ENCODE data around the gene CDCA8.

CDCA8 gene

DNA sequence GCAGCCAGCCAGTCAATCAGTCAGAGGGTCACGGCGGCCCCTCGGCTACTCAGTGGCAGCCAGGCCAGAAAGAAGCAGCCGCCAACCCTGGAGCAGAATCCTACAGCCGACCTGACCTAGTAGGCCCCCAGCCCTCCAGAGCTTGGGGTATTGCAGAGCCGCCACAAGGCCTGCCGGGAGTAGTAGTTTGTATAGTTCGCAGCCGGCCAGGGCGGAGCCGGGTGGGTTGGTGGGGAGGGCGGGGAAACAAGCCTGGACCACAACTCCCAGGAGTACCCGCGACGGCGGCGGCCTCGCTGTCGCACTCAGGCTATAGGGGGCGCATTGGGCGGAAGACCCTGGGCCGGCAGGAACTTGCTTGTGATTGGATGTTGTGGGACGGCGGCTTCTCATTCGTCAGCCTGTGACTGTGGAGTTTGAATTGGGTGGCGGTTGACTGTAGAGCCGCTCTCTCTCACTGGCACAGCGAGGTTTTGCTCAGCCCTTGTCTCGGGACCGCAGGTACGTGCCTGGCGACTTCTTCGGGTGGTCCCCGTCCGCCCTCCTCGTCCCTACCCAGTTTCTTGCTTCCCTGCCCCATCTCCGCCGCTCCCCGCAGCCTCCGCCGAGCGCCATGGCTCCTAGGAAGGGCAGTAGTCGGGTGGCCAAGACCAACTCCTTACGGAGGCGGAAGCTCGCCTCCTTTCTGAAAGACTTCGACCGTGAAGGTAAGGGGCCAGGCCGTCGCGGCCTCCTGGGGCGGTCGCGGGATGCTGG is at the start of gene CDCA8:
Gene CDCA8, plus strand, starts transcription at position 439 of the 756 bp plus-strand sequence. Its CDS starts 175 bp downstream, at position 614.
- peak; percentile 94 for DNase-seq

DNA sequence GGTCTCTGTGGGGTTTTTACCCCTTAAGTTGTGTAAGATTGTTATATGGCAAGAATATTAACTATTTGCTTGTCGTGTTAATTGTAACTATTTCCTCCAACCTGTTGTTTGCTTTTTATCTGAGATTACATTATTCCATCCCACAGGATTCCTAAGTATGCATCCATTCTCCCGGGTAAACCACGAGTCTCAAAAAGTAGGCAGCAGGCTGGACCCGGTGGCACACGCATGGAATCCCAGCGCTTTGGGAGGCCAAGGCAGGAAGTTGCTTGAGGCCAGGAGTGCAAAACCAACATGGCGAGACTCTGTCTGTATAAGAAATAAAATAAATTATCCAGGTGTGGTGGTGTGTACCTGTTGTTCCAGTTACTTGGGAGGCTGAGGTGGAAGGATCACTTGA is 45.0 kb upstream of the CDCA8 start:
- DNase-seq, result no peak

DNA sequence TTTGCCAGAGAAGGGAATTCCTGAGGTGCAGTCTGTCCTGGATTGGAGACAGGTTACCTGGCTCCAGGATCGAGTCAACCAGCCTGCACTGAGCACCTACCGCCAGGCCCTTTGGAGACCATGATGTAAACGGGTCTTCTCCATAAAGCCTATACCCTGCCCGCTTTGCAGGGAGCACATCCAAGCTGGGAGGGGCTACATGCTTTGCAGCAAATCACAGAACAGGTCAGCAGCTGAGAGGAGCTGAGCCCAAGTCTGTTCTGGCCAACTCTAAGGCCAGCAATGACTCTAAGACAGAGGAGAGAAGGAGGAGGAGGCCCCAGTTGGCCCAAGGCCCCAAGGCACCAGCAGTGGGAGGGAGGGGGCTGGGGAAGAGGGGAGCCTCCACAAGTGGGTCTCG is 42.1 kb upstream of the CDCA8 start:
- no peak for DNase-seq

DNA sequence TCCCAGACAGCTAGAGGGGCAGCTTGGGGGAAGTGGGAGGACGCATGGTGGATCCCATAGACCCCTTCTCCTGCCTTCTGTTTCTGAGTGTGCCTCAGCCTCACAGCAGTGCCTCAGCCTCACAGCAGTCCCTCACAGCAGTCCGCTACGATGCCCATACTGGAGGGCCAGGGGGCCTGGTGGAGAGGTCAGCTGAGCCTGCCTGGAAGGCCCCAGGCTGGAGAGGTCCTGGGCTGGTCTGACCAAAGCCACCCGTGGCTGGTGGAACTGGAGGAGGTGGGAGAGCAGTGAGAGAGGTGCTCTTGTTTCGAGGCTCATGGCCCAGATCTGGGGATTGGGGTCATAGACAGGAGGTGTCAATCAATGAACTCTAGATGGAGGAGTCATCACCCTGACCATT is 41.6 kb upstream of the CDCA8 start:
- DNase-seq, result no peak

DNA sequence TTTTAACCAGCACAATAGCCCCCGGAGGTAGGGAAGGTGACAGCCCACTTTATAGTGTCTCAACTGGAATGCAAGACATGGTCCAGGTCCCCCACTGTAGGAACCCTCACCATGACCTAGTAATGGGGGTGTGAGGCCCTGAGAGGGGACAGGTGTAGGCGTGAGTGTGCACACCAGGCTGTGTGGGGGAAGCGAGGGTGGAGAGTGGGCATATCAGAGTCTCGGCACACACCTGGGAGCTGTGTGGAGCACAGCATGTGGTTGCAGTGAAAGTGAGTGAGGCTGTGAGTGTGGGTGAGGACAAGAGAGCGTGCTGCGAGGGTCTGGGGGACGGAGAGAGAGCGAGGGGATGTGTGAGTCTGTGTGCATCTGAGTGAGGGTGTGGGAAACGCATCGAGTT is 40.5 kb upstream of the CDCA8 start:
- DNase-seq, result no peak

DNA sequence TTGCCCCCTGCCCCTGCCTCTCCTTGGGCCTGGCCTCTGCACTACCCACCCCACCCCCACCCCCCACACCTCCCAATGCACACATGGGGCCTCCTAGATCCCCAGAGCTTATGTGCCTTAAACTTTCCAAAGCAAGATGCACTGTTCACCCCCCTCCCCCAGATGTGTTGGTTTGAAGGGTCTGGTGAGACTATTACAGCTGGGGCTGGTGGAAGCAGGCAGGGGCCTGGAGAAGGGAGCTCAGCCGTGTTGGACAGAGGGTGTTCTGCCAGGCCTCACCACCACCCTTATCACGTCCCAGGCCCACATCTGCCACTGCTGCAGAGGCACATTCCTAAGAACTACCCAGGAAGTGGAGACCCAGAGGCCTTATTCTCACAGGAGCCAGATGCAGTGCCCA is 39.3 kb upstream of the CDCA8 start:
- no peak for DNase-seq

DNA sequence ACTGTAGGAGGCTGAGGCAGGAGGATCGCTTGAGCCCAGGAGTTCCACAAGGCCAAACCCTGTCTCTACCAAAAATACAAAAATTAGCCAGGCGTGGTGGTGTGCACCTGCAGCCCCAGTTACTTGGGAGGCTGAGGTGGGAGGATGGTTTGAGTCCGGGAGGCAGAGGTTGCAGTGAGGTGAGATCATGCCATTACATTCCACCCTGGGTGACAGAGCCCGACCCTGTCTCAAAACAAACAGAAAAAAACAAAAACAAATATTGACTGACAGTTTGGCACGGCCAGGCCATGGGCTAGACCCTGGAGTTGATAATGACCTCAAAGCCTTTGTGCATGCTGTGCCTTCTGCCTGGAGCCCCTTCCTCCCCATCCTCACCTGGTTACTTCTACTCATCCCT is 38.4 kb upstream of the CDCA8 start:
- no peak for DNase-seq

DNA sequence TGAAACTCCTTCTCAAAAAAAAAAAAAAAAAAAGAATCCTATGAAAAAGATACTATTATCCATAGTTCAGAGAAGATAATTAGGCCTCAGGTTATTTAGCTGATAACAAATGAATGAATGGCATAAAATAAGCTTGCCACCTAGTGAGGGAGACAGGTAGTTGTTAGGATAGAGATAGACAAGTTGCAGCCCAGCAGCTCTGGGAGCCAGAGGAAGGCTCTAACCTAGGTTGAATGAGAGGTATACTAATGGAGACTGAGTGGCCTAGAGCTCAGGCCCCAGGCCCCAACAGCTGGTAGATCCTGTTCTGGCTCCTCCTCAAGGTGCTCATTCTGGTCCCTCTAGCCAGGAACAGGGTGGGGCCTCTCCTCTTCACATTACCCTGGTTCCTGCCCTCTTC is 37.0 kb upstream of the CDCA8 start:
- DNase-seq, result no peak

DNA sequence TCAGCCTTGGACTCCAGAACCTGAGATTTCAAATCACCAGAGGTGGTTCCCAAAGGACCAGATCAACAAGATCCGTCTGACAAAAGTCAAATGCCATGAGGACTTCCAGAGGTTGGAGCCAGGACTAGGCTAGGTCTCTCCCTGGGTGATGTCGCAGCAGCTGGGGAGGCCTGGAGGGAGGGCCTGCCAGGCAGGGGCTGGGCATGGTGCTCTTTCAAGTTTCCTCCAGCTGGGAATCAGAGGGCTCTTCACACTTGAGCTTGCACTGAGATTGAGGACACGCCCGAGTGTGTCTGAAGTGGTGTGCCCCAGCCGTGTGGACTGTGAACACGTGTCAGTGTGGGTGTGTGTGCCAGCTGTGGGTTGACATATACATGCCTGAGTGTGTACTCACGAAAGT is 36.3 kb upstream of the CDCA8 start:
- no peak for DNase-seq

DNA sequence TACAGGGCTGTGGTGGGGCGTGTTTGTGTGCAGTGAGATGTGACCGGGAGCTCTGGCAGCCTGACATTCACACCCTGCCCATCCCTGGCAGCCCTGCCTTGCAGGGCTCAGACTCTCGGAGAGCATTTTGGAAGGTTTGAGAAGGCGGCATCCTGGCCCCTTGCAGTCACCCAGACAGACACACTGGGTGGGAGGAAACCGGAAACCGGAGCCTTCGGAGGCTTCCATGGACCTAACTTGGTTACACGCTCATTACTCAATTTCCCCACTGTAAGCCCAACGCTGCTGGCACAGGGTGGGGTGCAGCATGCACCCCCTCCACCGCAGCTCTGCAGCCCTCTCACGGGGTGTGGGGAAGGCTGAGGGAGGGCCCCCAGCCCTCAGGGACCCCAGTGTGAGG is 35.4 kb upstream of the CDCA8 start:
- DNase-seq, result no peak

DNA sequence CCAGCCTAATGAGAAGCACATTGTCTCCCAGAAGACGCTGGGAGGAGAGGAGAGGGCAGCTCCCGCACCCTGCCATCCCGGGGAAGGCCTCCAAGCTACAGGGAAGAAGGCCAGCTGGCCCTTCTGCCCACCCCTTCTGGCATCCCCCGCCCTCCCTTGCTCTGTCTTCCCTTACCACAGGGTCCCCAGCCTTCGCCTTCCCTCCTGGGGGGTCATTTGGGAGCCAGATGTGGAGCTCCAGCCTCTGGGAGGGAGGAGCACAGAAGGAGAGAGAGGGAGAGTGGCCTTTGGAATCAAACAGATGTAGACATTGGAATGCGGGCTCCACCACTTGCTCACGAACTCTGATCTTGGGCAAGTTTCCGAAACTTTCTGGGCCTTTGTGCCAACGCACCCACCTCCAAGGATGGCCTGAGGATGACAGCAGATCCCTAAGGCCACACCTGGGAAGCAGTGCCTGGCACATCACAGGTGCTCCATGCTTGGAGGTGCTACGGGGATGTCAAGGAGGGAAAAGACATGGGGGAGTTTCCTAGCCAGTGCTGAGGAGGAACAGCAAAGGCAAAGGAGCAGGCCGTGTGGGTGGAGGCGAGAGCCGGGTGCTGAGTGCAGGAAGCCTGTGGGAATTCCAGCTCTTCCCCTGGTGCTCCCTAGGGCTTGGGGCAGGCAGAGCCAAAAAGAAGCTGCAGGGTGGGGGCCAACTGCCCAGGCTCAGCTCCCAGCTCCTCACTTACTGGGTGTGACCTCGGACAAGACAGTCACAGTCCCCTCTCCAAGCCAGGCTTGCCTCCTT is 34.5 kb upstream of the CDCA8 start:
- DNase-seq, result no peak

DNA sequence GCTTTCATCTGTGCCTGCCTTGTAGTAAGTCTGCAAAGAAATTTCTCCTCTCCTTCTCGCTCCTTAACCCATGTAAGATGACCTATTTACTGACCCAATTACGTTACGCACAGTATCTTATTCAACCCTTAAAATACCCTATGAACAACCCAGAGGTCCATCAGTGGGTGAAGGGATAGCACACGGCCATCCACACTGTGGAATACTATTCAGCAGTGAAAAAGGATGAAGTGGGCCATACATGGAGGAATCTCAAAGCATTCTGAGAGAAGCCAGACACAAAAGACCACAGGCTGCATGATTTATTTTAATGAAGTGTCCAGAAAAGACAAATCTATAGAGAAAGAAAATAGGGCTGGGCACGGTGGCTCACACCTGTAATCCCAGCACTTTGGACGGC is 33.8 kb upstream of the CDCA8 start:
- DNase-seq, result no peak

DNA sequence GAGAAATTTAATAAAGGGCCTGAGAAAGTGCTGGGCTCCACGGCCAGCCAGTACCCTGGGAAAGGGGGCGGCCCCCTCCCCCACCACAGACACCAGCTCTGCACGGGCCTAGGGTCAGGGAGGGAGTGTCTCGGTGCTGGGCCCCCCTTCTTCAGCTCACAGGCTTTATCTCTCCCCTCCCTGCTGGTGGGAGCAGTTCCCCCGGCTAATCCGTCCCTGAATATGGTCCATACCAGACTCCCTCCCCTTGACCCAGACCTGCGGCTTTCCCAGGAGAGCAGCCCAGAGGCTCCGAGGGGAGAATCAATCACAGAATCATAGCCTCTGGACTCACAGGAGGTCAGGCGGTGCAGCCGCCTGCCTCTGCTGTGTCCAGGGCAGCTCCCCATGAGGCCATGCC is 31.7 kb upstream of the CDCA8 start:
- DNase-seq, result no peak

DNA sequence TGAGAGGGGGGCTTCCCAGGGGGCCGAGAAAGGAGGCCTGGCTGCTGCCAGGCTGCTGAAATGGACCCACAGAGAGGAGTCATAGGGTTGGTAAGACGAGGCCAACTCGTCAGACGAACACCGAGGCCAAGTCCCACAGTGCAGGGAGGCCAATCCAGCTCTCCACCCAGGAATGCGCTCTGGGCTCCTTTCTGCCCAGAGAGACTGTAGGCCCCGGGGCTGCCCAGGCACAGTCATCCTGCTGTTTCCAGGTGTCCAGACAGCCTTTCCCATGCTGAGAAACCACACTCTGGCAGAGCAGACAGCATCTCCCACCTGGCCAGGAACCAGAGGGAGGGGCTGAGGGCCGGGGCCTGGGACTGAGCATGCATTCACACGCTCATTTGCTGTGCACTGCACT is 30.9 kb upstream of the CDCA8 start:
- no peak for DNase-seq

DNA sequence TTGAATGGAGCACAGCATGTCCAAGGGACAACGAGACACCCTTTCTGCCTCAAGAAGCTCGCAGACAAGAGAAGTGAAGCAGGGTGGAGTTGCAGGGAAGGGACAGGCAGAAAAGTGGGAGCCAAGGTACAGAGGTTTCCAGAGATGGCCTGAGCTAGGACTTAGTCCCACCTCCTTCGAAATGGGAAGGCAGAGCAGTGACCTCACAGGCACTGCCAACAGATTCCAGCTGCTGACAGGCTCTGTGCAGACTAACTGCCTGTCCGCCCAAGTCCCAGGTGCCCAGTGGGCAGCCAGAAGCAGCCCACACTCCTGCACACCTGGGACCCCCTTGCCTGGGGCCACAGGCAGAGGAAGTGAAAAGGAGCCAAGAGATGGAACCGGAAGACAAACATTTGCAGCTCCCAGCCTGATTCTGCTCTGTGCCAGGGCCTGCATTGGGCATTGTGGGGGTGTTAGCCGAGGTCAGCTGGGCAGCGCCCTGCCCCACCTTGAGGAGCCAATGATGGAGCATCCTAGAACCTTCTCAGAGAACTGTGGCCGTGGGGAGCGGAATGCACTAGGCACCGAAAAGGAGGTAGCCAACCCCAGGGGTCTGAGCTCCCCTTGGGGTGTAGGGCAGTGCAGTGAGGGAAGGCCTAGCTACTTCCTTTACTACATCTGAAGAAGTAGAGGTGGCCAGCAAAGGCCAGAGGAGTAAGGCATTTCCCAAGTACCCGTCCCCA is 30.1 kb upstream of the CDCA8 start:
- DNase-seq, result no peak

DNA sequence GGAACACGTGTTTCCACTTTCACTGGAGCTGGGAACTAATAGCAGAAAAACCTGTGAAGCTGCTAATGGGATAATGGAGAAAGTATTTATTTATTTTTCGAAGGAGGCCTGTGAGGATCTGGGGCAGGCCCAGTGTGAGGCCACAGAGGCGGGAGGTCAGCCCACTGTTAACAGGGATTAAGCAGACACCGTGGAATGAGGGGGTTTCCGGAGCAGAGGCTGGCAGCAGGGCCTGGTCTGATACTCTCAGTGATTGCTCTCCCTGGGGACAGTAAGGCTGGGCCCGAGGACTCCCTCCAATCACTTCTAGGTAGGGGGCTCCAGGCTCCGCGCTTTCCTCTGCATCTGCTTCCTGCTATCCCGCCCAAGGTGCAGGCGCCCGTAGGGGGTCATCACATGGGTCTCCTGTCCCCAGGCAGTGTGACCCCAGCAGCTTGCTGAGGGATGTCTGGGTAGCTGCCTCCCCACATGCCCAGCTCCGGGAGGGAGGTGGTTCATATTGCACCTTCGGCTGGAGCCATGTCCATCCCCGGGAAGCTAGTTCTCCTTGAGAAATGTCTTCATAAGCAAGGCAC is 28.8 kb upstream of the CDCA8 start:
- no peak for DNase-seq

DNA sequence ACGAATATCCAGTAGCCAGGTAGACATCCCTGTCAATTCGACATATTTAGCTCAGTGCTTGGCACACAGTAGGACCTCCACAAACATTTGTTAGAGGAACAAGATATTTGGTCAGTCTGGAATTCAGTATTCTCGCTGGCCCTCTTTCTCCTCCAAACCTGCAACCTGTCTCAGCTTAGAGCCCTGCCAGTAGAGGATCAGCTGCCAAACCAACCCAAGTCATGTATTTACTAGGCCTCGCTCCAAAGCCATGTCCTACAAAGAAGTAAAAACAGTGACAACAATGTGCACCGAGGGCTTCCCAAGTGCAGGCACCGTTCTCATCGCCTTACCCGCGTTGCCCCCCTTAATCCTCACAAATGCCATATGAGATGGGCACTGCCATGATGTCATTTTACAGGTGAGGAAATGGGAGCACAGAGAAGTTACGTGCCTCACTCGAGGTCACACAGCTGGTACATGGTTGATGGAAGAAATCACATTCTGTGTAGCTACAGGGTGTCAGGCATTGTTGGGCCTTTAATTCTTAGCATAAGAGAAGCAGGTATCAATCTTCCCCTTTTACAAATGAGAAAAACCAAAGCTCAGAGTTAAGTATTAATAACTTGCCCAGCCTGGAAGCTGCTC is 26.0 kb upstream of the CDCA8 start:
- DNase-seq, result no peak

DNA sequence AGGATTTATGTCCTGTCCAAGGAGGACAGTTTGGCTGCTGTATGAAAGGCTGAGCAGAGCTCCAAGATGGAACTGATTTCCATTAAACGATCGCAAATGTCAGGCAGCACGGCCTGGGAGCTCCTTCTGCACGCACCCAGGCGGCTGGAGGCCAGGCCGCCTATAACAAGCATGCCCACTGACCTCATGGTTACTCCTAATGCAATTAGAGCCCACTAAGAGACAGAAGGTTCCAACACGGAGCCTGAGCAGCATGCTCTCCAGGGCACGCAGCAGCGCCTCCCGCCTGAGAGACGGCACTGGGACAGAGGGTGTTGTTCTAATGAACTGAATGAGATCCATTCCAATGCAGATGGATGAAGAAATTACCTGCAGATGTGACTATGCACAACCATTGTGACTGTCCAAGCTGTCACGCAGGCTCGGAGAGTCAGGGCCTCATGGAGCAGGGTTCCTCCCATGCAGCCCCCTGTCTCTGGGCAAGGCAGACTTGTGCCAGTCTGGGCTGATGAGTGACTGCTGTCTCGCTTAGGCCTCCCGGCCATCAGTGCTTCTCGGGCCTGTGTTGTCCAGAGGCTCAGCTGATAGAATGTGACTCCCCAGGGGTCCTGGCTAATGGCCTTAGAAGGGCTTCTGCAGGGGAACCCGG is 25.2 kb upstream of the CDCA8 start:
- DNase-seq, result no peak

DNA sequence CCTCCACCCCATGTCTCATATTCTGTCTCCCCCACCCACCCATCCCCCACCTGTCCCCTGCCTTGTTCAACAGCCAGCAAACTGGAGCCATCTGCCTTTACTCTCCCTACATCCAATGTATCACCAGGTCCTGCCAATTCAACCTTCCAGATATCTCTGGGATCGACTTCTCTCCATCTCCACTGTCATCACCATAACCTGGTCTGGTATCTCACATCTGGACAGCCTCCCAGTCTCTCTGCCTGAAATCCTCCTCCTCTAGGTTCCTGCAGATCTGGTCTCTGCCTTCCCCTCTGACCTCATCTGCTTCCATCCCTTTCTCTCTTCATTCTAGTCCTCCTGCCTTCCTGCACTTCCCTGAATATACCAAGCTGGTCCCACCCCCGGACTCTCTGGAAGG is 22.2 kb upstream of the CDCA8 start:
- DNase-seq, result no peak

DNA sequence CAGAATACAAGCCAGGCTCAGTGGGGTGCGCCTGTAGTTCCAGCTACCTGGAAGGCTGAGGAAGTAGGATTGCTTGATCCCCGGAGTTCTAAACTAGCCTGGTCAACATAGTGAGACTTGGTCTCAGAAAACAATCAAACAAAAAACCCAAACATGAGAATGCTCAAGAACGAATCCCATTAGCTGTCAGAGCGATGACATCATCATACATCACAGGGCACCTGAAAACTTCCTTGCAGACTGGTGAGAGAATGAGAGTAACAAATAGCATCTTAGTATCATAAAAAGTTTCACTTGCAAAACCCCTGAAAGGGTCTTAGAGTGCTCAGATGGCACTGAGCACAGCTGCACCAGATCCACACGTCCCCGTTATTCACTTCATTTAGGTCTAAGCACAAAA is 21.1 kb upstream of the CDCA8 start:
- no peak for DNase-seq

DNA sequence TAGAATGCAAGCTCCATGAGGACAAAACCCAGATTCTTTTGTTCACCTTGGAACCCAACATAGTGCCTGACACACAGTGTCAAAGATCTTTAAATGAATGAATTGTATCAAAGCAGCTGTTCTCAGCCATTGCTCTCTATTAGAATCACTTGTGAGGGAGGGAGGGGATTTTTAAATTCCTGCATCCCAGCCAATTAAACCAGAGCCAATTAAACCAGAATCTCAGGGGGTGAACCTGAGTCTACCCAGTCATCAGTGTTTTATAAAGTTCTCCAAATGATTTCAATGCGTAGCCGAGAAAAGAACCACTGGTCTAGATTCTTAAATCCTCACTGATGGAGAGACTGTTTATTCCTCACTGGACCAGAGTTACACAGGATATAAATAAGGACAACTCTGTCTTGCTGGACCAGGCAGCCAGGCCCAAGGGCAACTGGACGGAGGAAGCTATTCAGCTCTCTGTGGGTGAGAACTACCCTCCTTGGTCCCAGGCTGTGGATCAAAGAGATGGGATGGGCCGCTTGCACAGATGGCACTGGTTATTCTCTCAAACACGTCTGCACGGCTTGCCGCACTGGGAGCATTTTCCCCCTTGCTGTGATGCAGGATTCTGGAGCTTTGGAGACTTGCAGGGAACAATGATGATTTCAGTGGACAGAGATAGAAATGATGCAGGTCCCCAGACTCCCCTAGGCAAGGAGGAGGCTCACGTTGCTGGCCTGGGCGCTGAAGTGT is 20.0 kb upstream of the CDCA8 start:
- no peak for DNase-seq

DNA sequence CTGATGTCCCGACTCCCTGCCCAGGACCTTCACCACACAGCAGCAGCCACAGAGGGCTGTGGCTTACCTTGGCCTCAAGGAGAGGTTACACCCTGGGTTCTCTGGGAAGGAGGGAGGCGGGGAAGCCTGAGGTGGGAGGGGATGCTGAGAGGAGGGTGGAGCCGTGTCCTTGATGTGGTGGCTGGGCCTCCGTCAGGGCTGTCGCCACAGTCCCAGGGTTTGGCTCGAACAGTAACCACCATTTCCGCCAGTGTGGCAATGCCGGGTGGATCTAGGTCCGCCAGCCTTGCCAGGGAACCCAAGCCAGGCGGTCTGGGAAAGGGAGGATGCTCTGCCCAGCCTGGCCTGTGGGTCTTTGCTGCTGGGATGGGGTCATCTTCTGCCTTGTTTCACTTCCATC is 18.4 kb upstream of the CDCA8 start:
- no peak for DNase-seq

Data from NCI-H1930 (cell line).